Left hindlimb (tissue), 1 donor: Measurements from ENCODE around the gene ABL1.
"Not testable (repeated sequence)": the region's sequence is repeated elsewhere in the genome, so short reads cannot be mapped to it uniquely, and the experiment has no call there.

ENCODE experiments used
- DNase-seq: peaks from one replicate; pipeline ENCODE4 v3.0.0-alpha.2; 2018

ABL1 gene

DNA sequence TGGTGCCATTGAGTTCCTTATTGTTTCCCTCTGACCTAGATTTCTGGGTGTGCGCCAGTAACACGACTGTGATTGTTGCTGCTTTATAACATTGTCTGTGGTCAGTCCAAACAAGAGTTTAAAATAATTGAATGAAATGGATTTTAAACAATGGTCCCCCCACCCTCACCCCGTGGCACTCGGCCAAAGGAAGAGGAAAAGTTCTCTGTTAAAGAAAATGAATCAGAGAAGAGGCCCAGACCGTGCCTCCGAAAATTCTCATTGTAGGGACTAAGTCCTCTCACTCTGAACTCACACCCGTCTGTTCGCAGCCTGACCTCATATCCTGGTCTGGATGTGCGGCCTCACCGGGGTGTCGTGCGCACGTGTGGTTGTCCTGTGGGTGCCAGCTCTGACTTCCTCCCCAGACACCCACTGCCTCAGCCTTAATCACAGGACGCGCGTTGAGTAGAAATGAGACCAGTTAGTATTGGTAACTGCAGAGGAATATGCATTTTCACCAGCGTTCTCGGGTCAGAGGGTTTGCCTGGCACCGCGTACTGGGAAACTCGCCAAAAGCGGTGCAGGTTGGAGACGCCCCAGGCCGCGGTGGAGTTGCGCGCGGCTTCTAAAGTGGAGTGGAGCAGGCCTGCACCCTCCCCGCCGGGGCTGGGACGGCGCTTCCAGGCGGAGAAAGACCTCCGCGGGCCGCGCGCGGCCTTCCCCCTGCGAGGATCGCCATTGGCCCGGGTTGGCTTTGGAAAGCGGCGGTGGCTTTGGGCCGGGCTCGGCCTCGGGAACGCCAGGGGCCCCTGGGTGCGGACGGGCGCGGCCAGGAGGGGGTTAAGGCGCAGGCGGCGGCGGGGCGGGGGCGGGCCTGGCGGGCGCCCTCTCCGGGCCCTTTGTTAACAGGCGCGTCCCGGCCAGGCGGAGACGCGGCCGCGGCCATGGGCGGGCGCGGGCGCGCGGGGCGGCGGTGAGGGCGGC is at the start of gene ABL1:
Gene ABL1 (plus strand): TSS at position 884 of the 966 bp plus-strand sequence. CDS start 193 bp downstream, outside the sequence.
- DNase-seq, result peak; percentile 88

DNA sequence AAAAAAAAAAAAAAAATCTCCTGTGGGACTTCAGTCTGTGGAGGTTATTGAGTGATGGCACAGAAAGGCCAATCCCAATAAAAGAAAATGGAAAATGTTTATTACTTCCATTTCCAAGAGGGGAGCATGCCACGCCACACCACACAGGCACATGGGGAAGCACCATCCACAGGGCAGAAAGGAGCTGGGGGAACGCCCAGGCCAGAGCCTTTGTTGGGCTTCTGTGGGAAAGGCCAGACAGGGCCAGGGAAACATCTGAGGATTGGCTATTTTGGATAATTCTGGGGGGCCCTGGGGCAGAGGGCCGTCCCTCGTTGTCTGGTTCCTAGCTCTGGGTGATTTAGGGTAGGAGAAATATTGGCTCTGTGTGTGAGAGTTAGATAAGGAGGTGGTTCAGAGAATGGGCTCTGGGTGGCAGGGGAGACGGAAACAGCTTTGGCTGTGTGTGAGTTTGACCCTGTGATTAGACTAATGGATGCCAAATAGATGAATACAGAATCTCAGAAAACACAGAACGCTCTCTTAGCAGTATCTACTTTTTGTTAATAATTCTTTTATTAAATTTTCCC is 49.0 kb upstream of the ABL1 start:
- DNase-seq, result no peak

DNA sequence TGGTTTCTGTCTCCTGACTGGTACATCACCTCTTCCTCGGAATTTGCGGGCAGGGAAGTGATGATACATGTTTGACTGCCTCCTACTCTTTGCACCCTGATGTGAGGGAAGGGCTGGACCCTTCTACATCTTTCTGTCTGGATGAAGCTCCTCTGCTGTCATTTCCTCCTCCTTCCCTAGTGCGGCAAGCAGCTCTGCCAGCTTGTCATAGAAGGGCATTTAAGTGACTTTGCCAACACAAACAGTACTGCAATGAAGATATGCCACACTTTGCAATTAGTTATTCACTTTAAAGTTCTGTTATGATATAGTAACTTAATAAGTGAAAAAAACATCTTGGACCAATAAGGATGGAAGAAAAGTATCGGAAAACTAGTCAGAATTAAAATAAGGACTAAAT is 48.5 kb upstream of the ABL1 start:
- DNase-seq, result no peak

DNA sequence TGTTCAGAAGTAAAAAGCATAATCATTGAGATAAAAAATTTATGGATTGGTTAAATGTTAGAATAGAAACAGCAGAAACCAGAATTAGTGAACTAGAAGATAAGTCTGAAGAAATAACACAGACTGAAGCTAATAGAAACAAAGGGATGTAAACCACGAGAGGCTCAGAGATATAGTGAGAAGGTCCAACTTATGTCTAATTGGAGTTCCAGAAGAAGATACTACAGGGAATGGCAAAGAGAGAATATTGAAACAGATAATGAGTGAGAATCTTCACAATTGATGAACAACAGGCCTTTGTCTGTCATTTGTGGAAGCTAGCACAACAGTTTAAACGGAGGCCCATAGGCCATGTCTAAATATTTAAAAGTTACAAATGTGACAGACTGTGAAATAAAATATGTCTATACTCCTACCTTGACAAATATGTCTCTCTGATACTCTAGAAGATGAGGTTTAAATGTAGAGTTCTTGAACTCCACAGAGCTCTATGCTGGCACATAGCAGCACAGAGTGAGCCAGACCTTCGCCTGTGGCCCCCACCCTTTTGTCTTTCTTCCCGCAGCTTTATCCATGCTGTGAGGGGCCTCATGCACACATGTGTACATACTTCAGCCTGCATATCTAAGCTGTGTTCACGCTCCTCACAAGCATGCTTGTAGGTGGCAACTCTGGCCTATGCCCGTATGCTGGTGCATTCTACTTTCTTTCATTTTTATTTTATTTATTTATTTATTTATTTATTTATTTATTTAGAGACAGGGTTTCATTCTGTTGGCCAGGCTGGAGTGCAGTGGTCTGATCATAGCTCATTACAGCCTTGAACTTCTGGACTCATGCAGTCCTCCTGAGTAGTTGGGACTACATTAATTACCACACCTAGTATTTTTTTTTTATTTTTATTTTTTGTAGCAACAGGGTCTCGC is 45.0 kb upstream of the ABL1 start:
- no peak for DNase-seq

DNA sequence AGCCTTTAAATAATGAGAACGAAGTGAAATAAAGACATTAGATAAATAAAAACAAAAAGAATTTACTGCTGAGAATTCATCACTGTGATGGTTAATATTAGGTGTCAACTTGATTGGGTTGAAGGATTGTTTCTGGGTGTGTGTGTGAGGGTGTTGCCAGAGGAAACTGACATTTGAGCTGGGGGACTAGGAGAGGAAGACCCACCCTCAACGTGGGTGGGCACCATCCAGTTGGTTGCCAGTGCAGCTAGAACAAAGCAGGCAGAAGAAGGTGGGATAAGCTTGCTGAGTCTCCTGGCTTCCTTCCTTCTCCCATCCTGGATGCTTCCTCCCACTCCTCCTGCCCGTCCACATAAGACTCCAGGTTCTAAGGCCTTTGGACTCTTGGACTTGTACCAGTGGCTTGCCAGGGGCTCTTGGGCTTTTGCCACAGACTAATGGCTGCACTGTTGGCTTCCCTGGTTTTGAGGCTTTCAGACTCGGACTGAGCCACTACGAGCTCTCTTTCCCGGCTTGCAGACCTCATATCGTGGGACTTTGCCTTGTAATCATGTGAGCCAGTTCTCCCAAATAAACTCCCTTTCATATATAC is 43.7 kb upstream of the ABL1 start:
- no peak for DNase-seq

DNA sequence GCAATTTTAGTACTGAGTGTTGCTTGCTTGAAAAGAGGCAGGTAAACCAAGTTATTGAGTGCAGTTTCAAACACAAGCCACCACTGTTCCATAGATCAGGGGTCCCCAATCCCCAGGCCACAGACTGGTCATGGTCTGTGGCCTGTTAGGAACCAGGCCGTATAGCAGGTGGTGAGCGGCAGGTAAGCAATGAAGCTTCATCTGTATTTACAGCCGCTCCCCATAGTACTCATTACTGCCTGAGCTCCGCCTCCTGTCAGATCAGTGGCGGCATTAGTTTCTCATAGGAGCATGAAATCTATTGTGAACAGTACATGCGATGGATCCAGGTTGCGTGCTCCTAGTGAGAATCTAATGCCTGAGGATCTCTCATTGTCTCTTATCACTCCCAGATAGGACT is 41.5 kb upstream of the ABL1 start:
- DNase-seq, result no peak

DNA sequence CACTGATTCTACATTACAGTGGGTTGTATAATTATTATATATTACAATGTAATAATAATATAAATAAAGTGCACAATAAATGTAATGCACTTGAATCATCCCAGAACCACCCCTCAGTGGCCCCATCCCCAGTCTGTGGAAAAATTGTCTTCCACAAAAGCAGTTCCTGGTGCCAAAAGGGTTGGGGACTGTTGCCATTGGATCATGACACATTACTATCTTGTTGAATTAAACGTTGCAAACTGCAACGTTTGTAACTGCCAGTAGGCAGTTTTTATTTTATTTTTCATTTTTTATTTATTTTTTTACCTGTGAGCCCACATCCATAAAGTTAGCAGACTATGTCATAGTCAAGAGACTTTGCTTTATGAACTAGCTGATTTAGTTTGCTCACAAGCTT is 41.0 kb upstream of the ABL1 start:
- DNase-seq, result not testable (repeated sequence)

DNA sequence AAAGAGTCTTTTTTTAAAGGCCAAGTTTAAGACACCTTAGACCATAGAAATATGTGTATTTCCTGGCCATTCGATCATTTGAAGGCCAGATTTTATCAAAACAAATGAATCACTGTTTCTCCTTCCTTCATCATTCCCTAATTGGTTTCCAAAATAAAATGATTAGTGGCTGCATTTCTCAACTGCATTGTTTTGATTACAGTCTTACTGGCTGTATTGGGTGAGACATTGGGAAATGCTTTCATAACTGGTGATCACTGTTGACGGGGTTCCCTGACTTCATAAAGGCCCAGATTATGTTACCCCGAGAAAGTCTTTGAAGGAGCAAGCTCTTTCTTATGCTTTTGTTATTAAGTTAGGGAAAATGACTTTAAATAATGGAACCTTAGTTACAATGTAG is 40.6 kb upstream of the ABL1 start:
- DNase-seq, result not testable (repeated sequence)

DNA sequence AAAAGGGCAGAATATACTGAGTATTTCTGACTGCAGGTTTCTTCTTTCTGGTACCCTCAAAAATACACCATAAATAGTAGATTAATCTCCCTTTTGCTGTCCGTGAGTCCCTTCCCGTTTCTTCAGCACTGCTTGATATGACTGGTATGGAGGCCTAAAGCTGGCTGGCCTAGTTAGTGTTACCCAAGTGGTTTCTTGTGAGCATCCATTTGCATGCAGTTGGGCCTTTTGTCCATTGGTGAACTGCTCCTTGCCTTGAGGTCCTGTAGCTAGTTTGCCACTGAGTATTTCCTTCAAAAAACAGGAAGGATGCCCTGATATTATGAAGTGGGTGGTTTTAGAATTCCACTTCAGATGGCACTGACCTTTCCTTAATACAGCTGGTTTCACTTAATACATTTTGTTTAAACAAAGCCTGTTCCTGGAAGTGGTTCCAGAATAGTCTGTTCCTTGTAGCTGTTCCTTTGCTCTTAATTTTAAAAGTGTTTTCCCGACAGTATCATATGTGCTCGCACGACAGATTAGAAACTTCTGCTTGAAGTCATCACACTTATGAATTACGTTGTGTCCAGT is 40.0 kb upstream of the ABL1 start:
- DNase-seq, result no peak

DNA sequence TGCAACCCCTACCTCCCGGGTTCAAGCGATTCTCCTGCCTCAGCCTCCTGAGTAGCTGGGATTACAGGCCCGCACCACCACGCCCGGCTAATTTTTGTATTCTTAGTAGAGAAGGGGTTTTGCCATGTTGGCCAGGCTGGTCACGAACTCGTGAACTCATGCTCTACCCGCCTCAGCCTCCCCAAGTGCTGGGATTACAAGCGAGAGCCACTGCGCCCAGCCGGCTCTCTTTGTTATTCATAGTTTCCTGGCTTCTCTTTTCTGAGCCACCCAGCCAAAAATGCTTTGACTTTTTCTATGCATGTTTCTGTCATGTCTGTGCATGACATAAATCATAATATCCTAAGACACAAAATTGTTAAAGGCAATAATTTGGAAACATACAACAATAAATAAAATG is 31.9 kb upstream of the ABL1 start:
- not testable (repeated sequence) for DNase-seq

DNA sequence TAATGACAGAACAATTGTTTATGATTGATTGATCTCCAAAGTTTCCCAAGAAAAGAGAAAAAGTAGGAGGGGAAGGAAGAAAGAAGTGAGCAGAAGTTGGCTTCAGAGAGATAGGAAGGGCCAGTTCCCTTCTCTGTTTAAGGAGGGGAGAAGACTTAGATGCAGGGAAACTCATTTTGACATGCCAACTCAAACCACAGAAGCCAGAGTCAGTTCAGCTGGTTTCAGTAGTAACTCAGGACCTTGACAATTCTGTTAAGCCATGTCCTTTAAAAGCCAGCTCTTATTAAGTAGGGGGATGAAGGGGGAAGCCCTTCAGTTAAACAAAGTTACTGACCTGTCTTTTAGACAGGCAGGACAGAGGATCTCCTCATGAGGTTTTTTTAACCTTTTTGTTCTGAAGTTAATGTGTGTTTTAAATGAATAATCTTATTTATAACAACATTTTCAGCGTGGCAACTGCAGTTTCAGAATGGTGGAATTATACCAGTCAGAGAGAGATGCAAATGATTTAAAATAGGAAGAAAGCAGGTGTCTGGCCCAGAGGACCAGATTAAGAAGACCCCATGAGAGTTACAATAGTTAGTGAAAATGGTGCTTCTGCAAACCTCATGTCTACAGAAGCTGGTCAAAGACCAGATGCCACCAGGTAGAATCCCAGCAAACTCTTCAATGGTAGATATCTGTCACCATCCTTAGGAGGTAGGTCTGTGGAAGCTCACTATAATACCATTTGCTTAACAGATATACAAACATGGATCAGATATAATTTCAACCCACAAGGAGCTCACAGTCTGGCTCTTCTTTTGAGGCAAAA is 29.3 kb upstream of the ABL1 start:
- no peak for DNase-seq

DNA sequence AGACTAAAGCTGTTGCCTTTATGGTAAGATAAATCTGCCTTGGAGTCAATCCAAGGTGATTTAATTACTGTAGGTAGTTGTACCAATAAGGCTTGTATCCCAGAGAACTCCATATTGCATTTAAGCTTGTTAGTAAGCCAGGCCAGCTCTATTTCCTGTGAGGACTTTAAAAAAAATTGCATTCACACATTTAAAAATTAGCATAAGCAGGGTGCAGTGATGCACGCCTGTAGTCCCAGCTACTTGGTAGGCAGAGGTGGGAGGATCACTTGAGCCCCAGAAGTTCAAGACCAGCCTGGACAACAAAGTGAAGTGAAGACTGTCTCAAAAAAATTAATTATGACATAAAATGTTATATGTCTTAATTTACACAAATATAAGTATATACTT is 28.7 kb upstream of the ABL1 start:
- no peak for DNase-seq

DNA sequence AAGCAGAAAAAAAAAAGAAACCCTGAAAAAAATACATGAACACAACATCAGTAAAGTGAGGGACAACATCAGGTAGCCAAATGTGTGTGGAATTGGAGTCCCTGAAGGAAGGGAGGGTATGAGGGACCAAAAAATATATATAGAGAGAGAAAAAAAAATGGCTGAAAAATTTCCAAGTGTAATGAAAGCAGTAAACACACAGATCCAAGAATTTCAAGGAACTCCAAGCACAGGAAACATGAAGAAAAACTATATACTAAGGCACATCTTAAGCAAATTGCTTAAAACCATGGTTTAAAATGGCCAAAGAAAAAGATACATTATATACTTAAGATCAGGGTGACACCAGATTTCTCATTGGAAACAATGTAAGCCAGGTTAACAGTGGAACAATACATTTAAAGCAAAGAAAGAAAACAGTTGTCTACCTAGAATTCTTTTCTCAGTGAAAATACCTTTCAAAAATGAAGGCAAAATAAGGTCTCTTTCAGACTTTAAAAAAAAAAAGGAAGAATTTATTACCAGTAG is 24.4 kb upstream of the ABL1 start:
- DNase-seq, result no peak

DNA sequence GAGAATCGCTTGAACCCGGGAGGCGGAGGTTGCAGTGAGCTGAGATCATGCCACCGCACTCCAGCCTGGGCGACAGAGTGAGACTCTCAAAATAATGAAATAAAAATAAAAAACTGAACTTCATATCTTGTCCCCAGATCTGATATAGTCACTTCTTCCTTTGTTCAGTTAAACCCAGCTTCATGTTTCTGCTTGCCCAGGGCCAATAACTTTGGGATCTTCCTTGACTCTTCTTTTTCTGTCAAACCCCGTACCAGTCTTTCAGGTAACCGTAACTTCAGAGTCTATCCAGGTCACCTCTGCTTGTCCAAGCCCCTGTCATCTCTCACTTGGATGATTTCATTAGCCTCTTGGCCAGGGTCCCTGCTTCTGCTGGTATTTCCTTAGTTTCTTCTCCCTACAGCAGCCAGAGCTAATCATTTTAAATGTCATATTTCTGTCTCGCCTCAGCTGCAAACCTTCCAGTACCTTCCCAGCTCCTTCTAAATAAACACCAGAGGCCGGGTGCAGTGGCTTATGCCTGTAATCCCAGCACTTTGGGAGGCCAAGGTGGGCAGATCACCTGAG is 19.7 kb upstream of the ABL1 start:
- DNase-seq, result no peak

DNA sequence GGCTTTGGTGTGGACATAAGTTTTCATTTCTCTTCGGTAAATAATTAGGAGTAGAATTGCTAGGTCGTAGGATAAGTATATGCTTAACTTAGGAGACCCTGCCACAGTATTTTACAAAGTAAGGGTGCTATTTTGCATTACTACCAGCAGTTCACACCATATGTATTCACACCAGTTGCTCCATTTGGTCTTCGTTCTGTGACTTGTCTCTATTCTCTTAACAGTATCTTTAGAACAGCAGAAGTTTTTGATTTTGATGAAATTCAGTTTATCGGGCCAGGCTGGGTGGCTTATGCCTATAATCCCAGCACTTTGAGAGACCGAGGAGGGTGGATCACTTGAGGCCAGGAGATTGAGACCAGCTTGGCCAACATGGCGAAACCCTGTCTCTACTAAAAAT is 17.1 kb upstream of the ABL1 start:
- no peak for DNase-seq

DNA sequence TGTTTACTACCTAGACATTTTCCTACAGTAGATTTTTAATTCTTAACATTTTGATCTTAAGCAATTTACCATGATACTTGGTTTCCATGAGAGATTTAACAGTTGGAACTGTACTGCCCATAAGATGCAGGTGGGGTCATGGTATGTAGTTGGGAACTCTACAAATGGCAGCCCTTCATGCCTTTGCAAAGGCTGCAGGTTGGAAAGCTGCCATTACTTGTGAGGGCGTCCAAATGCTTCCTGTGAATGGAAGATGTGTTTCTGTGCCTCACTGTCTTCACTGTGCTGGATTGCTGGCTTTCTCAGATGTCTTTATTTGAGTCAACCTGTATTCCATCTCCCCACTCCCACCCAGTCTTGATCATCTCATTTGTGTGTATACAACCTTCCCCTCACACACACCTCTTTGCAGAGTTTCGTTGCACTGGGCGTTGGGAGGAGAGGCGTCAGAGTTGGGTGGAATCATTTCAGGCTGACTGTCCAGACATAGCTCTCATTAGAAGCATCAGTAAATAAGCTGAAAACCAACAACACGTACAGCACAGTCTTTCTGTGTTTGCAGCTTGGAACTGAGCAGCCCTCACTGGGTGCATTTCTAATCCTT is 14.8 kb upstream of the ABL1 start:
- DNase-seq, result no peak

DNA sequence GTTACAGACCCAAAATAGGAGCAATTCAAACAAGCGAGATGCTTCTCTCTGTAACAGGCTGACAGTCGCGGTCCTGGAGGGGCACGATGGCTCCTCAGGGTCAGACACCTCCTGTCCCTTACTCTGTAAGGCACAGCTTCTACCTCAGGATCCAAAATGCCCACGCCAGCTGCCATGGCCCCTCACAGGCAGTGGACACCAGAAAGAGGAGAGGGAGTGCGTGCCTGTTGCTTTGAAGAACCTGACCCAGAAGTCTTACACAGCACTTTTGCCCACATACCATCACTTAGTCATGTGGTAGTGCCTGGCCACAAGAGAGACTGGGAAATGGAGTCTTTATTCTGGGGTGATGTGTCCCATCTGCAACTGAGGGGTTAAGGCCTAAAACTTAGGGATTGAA is 11.6 kb upstream of the ABL1 start:
- DNase-seq, result no peak

DNA sequence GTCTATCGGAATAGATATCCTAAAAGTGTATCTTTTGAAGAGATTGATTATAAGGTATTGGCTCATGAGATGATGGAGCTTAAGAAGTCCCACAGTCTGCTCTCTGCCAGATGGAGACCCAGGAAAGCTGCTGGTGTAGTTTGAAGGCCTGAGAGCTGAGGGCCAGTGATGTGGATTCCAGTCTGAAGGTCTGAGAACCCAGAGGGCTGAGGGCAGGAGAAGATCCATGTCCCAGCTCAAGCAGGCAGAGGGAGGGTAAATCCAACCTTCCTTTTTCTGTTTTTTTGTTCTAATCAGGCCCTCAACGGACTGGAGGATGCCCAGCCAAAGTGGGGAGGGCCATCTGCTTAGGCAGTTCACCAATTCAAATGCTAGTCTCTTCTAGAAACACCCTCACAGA is 11.0 kb upstream of the ABL1 start:
- no peak for DNase-seq

DNA sequence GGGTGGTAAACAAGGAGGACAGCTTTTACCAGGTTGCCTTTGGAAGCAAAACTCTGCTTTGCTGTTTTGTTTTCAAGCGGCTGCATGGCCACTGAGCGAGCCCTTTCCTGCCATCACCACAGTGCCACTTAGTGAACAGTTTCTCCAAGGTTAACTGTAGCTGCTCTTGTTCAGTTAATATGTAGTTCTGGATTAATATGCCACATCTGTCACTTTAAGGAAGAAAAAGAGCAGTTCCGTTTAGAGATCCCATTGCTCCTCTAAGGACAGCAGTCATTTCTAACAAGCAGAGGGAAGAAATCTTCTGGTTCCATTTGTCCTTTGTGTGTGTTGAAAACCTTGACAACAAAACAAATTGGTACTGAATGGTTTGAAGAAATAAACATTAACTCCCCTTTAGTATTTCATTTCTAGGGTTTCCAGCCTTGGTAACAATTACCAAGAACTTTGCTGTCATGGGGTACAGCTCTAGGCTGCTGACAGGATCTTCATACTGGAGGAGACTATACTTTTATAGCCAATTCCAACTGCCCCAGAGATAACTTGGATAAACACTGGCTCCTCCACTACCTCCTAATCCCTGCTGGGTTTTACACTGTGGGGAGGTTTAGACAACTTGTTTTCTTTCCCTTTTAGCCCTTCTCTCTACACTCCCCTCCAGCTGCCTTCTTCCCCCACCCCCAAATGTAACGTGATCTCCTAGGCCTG is 10.3 kb upstream of the ABL1 start:
- DNase-seq, result peak; percentile 87

DNA sequence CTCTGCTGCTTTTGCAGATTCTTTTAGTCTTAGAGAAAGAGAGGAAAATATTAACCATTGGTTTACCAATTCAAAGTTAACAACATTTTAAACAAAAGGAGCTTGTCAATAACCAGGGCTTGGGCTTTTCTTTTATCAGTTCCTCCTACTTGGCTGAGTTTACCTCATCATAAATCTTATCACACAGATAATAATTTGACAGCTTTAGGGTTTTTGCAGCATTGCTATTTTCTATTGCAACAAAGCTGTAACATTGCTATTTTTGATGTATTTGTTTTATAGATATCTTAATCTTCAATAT is 9.8 kb upstream of the ABL1 start:
- no peak for DNase-seq
